ENCODE data around the gene FOXD3.
A peak's percentile ranks its signal among the peaks of the same experiment; 100 is the strongest.
"Not testable (repeated sequence)": the region's sequence is repeated elsewhere in the genome, so short reads cannot be mapped to it uniquely, and the experiment has no call there.

The FOXD3 gene

DNA sequence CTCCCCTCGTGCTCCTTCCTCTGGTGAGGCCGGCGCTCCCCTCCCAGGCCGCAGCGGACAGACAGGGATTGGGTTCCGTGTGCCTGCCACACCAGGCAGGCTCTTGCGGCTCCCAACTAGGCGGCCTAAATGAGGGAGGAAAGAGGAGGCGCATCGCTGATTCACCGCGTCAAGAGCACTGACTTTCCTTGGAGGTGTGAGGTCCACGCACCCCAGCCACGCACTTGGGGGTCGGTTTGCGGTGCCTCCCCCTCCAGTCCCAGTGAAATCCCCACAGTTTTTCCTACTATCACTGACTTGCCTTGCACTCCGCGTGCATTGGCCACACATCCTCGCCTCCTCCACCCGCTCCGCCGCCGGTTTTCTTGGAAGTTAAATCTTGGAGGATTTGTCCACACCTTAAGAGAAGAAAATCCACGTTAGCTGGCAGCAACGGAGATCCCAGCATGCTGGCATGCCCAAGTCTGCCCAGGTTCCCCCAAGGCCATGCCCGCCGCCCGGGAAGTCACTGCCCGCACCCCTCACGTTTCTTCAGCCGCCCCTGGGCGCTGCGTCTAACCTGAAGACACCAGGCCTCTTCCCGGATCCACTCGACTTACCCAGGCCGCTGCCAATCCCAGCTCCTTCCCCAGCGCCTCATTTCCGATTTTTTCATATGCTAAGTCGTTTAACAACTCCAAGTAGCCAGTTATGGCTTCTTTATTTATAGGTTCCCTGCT, 1.1 kb upstream of the FOXD3 start:
- no peak for DNase-seq

DNA sequence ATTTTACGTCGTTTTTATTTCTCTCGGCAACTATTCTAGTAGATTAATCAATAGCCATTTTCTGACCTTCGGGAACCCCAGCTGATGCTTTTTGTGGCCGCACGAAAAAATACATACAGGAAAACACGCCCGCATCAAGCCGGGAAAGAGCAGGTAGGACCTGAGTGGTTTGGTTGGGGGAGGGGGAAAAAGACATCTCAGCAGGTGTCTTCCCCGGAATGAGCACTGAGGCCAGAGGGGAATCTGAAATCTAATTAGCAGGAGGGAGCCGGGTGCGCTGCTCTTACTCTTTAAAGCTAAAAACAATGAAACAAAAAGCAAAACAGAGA, 618 bp upstream of the FOXD3 start:
- no peak for DNase-seq

GRCh38 chr1:63322944-63323864, 837 bp downstream of the FOXD3 start:
- DNase-seq: no peak

DNA sequence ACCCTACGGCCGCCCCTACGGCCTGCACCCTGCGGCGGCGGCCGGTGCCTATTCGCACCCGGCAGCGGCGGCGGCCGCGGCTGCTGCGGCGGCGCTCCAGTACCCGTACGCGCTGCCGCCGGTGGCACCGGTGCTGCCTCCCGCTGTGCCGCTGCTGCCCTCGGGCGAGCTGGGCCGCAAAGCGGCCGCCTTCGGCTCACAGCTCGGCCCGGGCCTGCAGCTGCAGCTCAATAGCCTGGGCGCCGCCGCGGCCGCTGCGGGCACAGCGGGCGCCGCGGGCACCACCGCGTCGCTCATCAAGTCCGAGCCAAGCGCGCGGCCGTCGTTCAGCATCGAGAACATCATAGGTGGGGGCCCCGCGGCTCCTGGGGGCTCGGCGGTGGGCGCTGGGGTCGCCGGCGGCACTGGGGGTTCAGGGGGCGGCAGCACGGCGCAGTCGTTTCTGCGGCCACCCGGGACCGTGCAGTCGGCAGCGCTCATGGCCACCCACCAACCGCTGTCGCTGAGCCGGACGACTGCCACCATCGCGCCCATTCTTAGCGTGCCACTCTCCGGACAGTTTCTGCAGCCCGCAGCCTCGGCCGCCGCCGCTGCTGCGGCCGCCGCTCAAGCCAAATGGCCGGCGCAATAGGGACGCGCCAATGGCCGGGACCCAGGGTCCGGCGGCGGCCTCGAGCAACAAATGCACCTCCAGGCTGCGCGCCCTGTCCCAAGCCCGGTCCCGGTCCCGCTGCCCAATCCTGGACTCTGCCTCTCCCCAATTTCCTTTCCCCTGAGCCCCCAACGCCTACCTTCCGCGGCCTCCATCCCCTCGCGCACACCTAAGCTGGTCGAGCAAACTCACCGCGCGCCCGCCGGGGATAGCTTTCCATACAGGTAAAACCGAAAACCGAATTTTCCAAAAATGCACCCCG, 1.8 kb downstream of the FOXD3 start:
- DNase-seq: no peak

GRCh38 chr1:63324779-63325119, 2.4 kb downstream of the FOXD3 start:
- DNase-seq: no peak

DNA sequence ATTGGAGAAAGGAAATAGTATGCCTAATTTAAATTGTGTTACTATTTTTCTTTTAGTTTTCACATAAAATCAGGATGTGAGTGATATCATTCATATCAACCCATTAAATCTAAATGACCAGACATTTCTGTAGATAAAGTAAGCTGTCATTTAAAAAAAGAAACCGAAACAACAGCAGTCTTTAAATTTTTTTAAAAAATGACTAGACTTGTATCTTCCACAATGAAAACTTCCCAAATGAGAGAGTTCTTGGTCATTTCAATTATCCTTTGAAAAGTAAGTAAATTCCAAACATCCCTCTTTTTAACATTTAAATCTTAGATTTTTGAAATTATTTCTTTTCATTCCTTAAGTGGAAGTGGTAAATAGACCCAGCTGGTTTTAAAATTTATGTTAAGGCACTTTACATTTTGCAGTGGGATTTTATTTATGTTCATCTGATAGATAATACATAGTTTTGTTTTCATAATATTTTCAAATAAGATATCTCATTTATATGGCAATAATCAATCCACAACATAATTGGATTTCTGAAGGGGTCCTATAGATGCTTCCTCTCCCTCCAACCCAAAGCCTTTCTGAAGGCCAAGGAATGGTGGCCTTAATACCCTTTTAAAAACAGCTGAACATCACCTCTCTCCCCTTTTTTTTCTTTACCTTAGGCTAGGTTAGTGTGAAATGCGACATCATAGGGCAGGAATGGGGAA, 3.1 kb downstream of the FOXD3 start:
- no peak for DNase-seq

GRCh38 chr1:63326106-63326472, 3.7 kb downstream of the FOXD3 start:
- no peak for DNase-seq

DNA sequence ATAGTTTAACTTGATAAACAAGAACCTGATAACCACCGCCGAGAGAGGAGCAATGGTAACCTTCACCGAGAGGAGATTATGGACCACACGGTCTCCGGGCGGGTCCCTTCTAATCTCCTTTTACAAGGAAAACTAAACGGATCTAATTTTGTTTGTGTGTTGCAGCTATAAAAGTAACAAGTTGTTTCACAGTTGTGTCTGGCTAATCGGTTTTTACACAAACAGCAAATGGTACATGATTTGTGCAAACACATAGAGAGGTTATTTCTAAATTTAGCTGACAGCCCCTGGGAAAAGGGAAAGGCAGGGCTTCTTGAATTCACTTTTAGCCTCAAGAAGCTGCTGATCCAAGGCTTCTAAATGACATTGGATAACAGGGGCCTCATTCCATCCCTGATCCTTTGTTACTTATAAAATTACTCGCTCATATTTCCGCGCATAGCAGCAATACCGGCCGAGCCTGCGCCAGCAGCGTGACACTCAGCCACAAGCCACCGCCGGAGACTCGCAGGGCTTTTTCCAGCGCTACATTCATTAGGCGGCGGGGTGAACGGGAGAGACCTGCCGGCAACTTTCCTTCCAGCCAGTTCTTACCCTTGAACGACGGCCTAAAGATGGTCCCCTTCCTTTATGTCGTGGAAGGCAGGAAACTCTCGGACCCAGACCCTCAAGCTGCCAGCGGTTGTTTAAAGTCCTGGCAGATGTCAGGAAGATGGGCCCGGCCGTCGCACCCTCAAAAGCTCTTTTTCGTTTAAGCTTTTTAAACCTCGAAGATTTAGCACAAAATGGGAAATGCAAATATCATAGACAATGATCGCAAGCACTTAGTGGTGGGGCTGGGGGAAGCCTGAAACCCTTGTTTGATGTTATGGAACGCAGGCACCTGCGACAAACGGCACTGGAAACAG, 4.4 kb downstream of the FOXD3 start:
- no peak for DNase-seq

DNA sequence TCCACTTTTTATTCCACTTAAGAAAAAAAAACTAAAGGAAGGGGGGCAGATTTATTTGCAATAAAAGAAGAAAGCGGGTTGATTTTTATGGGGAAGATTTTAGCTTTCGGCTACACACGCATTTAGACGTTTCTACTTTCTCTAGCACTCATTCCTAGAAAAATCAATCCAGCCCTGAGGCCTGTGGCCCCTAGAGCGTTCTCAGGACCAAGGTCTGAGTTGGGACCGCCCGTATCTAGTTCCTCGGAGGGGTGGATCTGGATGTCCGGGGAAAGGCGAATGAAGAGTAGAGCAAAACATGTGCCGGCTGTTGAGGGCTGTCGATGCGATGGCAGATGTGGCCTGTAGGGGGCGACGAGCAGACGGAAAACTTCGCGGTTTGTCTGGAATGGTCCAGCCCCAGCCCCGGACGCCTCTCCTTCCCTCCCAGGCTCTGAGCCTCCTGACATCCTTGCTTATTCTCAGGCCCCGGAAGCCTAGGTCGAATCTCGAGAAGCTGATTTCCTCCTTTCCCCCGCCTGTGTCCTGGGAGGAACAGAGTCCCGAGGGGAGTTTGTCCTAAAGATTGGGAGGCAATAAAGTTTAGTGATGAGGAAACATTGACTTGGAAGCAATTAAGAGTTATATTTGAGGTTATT, 5.2 kb downstream of the FOXD3 start:
- peak; percentile 62 for DNase-seq

DNA sequence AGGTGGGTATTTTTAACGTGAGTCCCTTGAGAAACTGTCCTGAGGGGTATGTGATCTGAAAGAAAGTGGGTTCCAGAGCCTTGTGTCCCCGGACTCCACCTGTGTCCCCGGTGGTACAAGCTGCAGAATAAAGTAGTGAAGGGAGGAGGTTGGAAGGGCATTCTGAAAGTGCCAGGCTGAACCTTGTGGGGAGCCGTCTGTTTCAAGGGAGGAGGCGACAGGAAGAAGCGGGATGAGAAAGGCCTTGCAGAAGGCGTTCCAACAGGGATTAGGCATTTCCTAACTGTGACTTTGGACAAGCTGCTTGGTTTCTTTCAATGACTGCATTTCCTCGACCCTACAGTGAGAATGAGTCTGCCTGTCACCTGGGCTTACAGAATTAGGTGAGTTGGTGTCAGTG, 5.8 kb downstream of the FOXD3 start:
- no peak for DNase-seq

DNA sequence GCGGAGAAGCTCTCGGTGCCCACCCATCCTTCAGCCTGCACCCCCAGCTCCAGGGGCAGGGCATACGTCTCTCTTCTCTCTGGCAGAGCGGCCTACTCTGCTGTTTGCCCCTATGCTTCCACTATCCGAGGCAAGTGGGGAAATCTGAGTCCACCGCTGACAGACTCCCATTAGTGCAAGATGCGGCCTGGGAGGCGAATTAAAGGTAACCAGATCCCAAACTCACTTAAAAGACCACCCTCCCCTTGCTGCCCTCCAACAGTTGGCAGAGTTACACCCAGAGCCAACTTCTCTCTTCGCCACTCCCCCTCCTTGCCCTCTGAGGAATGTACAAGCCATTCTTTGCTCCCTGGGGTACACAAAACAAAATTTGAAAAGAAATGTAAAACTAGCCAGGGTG, 6.4 kb downstream of the FOXD3 start:
- DNase-seq: no peak

- no peak for DNase-seq
These were observed 7.4 kb downstream of the FOXD3 start for GRCh38 chr1:63329621-63330330.

DNA sequence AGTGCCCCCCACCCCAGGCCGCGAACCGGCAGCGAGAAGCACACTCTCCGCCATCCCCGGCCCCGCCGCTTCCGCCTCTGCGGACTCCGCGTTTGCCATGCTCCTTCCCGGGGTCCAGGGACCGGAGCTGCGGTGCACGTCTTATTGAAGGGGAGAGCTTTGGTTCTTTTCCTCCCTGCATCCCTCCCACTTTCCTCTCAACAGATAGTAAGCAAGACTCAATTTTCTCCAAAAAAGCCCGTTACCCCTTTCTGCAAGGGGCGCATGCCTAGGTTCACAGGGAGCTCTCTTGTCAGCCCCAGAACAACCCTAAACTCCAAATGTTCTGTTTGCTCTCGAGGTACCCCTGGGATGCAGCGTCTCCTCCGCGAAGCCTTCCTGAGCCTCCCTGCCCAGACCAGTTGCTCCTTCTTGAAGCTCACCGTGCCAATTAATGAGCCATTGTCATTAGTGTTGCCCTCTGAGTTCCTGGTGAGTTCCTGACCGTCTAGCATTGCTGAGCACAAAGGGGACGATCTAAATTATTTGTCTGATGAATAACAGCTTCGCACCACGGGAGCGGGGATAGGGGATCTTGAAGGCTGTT, 8.1 kb downstream of the FOXD3 start:
- no peak for DNase-seq

- no peak for DNase-seq
These were observed 20.0 kb downstream of the FOXD3 start for GRCh38 chr1:63342402-63342801.

DNA sequence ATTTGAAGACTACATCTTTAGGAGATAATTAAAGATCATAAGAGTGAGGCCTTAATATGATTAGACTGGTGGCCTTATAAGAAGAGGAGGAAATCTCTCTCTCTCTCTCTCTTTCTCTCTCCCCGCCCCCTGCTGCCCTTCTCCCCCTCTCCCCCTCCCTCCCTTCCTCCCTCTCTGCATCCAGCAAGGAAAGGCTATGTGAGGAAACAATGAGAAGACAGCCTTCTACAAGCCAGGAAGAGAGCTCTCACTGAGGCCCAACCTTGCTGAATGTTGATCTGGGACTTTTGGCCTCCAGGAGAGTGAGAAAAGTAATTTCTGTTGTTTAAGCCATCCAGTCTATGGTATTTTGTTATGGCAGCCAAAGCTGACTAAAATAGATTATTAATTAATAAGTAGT, 21.6 kb downstream of the FOXD3 start:
- no peak for DNase-seq

- DNase-seq: no peak
These were observed 28.0 kb downstream of the FOXD3 start for GRCh38 chr1:63350320-63350719.

DNA sequence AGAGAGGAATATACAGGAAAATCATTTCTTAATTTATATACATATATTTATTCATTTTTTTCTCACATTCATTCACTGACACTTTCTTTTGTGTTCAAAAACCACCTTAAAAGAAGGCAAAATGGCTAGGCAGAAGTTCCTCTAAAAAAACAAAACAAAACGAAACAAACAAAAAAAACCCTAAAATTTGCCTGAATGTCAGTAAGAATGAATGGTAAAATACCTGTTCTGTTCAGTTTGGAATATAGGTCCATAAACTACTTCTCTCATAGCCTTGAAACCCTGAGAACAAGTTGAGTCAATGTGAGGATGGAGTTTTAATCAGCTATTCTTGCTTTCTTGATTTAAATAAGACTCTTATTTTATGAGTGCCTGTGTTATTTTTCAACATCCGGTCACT, 30.4 kb downstream of the FOXD3 start:
- DNase-seq: no peak

- not testable (repeated sequence) for DNase-seq
These were observed 33.9 kb downstream of the FOXD3 start for GRCh38 chr1:63356234-63356633.

GRCh38 chr1:63359561-63359960, 37.2 kb downstream of the FOXD3 start:
- DNase-seq: no peak

DNA sequence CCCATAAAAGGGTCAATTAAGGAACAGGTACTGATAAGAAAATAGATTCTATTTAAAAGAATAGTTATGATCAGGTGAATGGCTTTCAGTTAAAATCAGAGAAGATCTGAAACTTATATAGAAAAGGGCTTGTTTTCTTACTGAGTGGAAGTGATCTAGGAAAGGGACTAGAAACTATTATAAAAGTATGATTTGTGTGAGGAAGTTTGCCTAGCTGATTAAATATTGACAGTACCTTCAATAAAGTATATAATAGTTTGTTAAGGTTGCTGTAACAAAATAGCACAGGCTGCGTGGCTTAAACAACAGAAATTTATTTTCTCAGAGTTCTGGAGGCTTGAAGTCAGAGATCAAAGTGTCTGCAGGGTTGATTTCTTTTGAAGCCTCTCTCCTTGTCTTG, 39.7 kb downstream of the FOXD3 start:
- DNase-seq: no peak

Data from fibroblast of skin of scalp (primary cell).